Suprapubic skin (tissue), 4 donors: ENCODE data around the gene SAMM50. TPM values are rescaled to one million over a fixed set of nuclear protein-coding genes. Genes with fewer than 3 reads are reported as not detected.
A peak's percentile ranks its signal among the peaks of the same experiment; 100 is the strongest.

ENCODE experiments used
- DNase-seq, 2 donors: peaks; one replicate each; pipeline ENCODE4 v3.0.0-alpha.2; 2019; ENCODE audit warnings: low spot score in 2 of 2
- H3K27ac ChIP-seq: fragments of 200-600 bp; sonication (generic); one replicate; pipeline ENCODE4 v1.5.1; 2019
- H3K27me3 ChIP-seq: fragments of 200-600 bp; sonication (generic); one replicate; pipeline ENCODE4 v1.5.1; 2019
- H3K36me3 ChIP-seq: fragments of 200-600 bp; sonication (generic); one replicate; pipeline ENCODE4 v1.5.1; 2019
- H3K4me1 ChIP-seq: fragments of 200-600 bp; sonication (generic); one replicate; pipeline ENCODE4 v1.5.1; 2019
- H3K4me3 ChIP-seq: fragments of 200-600 bp; sonication (generic); one replicate; pipeline ENCODE4 v1.5.1; 2019; ENCODE audit warnings: mild to moderate bottlenecking
- H3K9me3 ChIP-seq: fragments of 200-600 bp; sonication (generic); one replicate; pipeline ENCODE4 v1.5.1; 2019
- CTCF ChIP-seq, 2 donors: fragments of 200-600 bp in 1 of 2; fragments of 450-650 bp in 1 of 2; sonication (generic) in 1 of 2; IDR thresholded peaks; one replicate each; pipeline ENCODE4 v1.5.1; 2016 to 2019; ENCODE audit warnings: antibody characterized with exemption in 2 of 2, mild to moderate bottlenecking in 1 of 2, moderate library complexity in 1 of 2
- EP300 ChIP-seq: sonication (generic); formaldehyde crosslinking; IDR thresholded peaks from one replicate; pipeline ENCODE4 v1.6.1; 2017; ENCODE audit warnings: antibody characterized with exemption
- POLR2A ChIP-seq, 2 donors: fragments of 450-650 bp; IDR thresholded peaks; one replicate each; pipeline ENCODE4 v1.6.1; 2017; ENCODE audit warnings: antibody characterized with exemption in 2 of 2, mild to moderate bottlenecking in 2 of 2, moderate library complexity in 2 of 2
- POLR2AphosphoS5 ChIP-seq, 3 donors: sonication (generic); formaldehyde crosslinking; IDR thresholded peaks; one replicate each; pipeline ENCODE4 v1.6.1; 2017; ENCODE audit warnings: antibody characterized with exemption in 3 of 3
- WGBS: methylation state at CpG from one replicate; pipeline ENCODE4 v1.1.5; 2018; 5-methylcytosine and 5-hydroxymethylcytosine counted together
- total RNA-seq, 4 donors: library from RNA; depleted of rRNA; stranded (reverse); fragments of >200 nt; gene quantifications; one replicate each; pipeline ENCODE4 v1.1.0, GENCODE V29; 2016

The SAMM50 gene
- total RNA-seq, 4 donors from 2014 or later, result 32.1 to 41.1 (median 33.8) TPM

- no peaks in the 10 kb centered on the region for H3K27me3 ChIP-seq
- H3K4me1 ChIP-seq, result peaks cover 4% of the 10 kb centered on the region
- H3K9me3 ChIP-seq, result no peaks in the 10 kb centered on the region
- no peak for TF ChIP-seq EP300
- TF ChIP-seq POLR2AphosphoS5 (IDR thresholded peaks at IDR 0.05), result no peak
- no peak for TF ChIP-seq CTCF (IDR thresholded peaks at IDR 0.05)
- TF ChIP-seq POLR2A (IDR thresholded peaks at IDR 0.05), result no peak
- H3K4me3 ChIP-seq, result no peak overlapping the region
- 91% methylated on average over 10 of the region's 10 CpGs for WGBS
- DNase-seq, result no peak
- no peak overlapping the region for H3K27ac ChIP-seq
- peaks cover 75% of the 10 kb centered on the region for H3K36me3 ChIP-seq
Measured at GRCh38 chr22:43988960-43989359, 33.7 kb downstream of the SAMM50 start.

GRCh38 chr22:43990044-43990443 is 34.8 kb downstream of the SAMM50 start:
- Histone ChIP-seq H3K36me3 (peaks cover 71% of the 10 kb centered on the region), H3K4me3 (no peak overlapping the region), H3K9me3 (no peaks in the 10 kb centered on the region), H3K27me3 (no peaks in the 10 kb centered on the region), H3K4me1 (peaks cover 4% of the 10 kb centered on the region), H3K27ac (no peak overlapping the region)
- WGBS, result 81% methylated on average over 13 of the region's 13 CpGs
- TF ChIP-seq POLR2AphosphoS5 (IDR thresholded peaks at IDR 0.05) (no peak), EP300 (no peak), POLR2A (IDR thresholded peaks at IDR 0.05) (no peak), CTCF (IDR thresholded peaks at IDR 0.05) (no peak)
- no peak for DNase-seq

- no peak overlapping the region for H3K27ac ChIP-seq
- no peaks in the 10 kb centered on the region for H3K27me3 ChIP-seq
- H3K4me3 ChIP-seq, result no peak overlapping the region
- no peak for TF ChIP-seq CTCF (IDR thresholded peaks at IDR 0.05)
- TF ChIP-seq POLR2AphosphoS5 (IDR thresholded peaks at IDR 0.05), result no peak
- no peak for TF ChIP-seq EP300
- TF ChIP-seq POLR2A (IDR thresholded peaks at IDR 0.05), result no peak
- WGBS, result 93% methylated on average over 11 of the region's 11 CpGs
- peaks cover 73% of the 10 kb centered on the region for H3K36me3 ChIP-seq
- H3K9me3 ChIP-seq, result no peaks in the 10 kb centered on the region
- DNase-seq, result no peak
- H3K4me1 ChIP-seq, result peaks cover 4% of the 10 kb centered on the region
Measured at GRCh38 chr22:43991316-43992020, 36.2 kb downstream of the SAMM50 start.

- no peaks in the 10 kb centered on the region for H3K27me3 ChIP-seq
- H3K36me3 ChIP-seq, result peaks cover 73% of the 10 kb centered on the region
- DNase-seq, result no peak
- H3K4me3 ChIP-seq, result no peak overlapping the region
- H3K9me3 ChIP-seq, result no peaks in the 10 kb centered on the region
- no peak overlapping the region for H3K27ac ChIP-seq
- H3K4me1 ChIP-seq, result peaks cover 4% of the 10 kb centered on the region
- WGBS, result 71% methylated on average over 13 of the region's 16 CpGs
- TF ChIP-seq EP300, result no peak
- no peak for TF ChIP-seq POLR2A (IDR thresholded peaks at IDR 0.05)
- no peak for TF ChIP-seq CTCF (IDR thresholded peaks at IDR 0.05)
- no peak for TF ChIP-seq POLR2AphosphoS5 (IDR thresholded peaks at IDR 0.05)
Measured at GRCh38 chr22:43992331-43992821, 37.1 kb downstream of the SAMM50 start.

GRCh38 chr22:43993072-43993760 is 38.0 kb downstream of the SAMM50 start:
- no peak overlapping the region for H3K27ac ChIP-seq
- WGBS, result 33% methylated on average over 13 of the region's 20 CpGs
- TF ChIP-seq POLR2A (IDR thresholded peaks at IDR 0.05), result no peak
- peak; percentile 90 to 91 for TF ChIP-seq CTCF (IDR thresholded peaks at IDR 0.05)
- no peak for DNase-seq
- no peaks in the 10 kb centered on the region for H3K9me3 ChIP-seq
- peaks cover 4% of the 10 kb centered on the region for H3K4me1 ChIP-seq
- no peak overlapping the region for H3K4me3 ChIP-seq
- H3K27me3 ChIP-seq, result no peaks in the 10 kb centered on the region
- H3K36me3 ChIP-seq, result peaks cover 78% of the 10 kb centered on the region
